ENCODE measurements around the gene AP2A2.

AP2A2 gene

DNA sequence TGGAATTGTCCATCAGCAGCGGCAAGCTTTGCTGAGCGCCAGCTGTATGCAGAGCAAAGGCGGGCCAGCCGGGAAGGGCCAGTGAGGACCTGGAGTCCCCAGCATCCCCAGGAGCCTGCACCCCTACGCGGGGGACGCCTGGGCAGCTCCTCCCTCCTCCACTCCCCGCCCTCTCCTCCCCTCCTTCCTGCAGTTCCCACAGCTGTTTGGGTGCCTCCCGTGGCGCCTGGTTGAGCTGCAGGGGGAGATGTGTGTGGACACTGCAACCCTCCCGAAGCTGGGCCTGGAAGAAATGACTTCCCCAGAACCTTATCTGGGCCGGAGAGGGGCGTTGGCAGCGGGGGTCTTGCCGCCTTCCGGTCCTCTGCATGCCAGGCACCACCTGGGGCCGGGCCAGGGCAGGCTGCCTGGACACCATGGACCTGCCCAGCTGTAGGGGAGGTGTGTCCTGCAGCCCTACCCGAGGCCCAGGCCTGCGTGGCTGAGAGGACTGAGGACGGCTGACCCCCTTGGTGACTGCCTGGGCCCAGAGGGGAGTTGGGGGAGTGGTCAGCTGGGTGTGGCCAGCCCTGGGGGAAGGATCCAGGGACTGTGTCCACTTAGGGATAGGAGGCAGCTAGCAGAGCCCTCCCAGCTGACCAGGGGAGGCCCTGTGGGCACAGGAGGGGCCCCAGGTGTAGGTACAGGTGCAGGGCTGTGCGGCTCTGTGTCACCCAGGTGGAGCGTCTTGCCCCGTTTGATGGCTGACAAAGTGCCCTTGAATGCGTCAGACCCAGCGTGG is 127.6 kb downstream of the AP2A2 start:
- TF ChIP-seq, protein P1, sequence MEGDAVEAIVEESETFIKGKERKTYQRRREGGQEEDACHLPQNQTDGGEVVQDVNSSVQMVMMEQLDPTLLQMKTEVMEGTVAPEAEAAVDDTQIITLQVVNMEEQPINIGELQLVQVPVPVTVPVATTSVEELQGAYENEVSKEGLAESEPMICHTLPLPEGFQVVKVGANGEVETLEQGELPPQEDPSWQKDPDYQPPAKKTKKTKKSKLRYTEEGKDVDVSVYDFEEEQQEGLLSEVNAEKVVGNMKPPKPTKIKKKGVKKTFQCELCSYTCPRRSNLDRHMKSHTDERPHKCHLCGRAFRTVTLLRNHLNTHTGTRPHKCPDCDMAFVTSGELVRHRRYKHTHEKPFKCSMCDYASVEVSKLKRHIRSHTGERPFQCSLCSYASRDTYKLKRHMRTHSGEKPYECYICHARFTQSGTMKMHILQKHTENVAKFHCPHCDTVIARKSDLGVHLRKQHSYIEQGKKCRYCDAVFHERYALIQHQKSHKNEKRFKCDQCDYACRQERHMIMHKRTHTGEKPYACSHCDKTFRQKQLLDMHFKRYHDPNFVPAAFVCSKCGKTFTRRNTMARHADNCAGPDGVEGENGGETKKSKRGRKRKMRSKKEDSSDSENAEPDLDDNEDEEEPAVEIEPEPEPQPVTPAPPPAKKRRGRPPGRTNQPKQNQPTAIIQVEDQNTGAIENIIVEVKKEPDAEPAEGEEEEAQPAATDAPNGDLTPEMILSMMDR (IDR thresholded peaks at IDR 0.05; ENCODE audit: low read depth, low read length, poor library complexity, severe bottlenecking): no peak
- no peak for TF ChIP-seq EZH2phosphoT487 (IDR thresholded peaks at IDR 0.05; ENCODE audit: borderline replicate concordance, low read length)

DNA sequence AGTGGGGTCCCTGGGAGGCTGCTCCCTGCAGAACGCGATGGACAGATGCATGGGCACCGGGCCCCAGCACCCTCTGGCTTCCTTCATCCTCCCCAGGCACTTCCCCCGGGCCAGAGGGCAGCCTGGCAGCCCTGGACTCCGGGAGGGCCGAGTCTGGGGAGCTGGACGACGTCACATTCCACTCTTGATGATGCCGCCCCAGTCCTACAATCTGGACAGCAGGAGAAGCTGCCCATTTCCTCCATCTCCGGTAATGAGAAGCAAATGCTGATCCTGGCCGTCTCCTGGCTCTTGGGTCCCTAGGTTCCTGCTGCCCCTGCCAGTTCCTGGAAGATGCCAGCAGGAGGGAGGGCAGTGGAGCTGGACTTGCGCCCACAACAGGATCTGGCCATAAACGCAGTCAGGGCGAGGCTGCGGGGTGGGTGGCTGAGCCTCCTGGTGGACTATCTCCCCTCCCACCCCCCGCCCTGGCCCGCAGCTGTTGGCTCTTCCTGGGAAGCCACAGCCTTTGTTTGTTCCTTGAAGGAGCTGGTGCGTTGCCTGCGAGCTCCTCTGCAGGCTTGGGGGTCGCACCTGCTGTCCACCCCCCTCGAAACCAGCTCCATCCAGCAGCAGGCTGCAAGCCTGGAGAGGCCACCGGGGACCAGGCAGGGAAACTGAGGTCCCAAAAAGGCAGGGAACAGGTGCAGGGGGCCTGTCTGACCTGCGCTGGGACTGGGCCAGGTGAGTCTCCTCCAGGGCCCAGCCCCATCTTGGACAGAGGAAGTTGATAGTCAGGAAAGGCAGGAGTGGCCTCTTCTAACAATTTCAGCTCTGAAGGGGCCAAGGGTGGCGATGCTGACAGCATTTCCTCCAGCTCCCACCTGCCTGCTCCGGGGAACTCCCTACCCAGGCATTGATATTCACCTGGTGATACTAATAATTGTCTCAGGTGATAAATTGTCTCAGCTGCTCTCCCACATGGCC is 128.8 kb downstream of the AP2A2 start:
- no peaks in the 10 kb centered on the region for H3K27me3 ChIP-seq (ENCODE audit: control insufficient read depth, low read length)
- H3K9me3 ChIP-seq (ENCODE audit: control insufficient read depth, insufficient read depth, low read length): no peaks in the 10 kb centered on the region
- no peak overlapping the region for H3K27ac ChIP-seq (ENCODE audit: low read depth, low read length)
- H3K4me3 ChIP-seq (ENCODE audit: low read length): no peak overlapping the region
- H3K4me1 ChIP-seq (ENCODE audit: control insufficient read depth, low read length): 0 out of 2 replicates have a peak, but pooled peaks cover 4% of the 10 kb centered on the region
- no peaks in the 10 kb centered on the region for H4K20me1 ChIP-seq (ENCODE audit: control insufficient read depth, insufficient read depth, low read depth, low read length)
- no peak overlapping the region for H3K4me2 ChIP-seq (ENCODE audit: low read length)
- TF ChIP-seq, protein P1 (IDR thresholded peaks at IDR 0.05; ENCODE audit: low read depth, low read length, poor library complexity, severe bottlenecking): no peak
- no peak for TF ChIP-seq EZH2phosphoT487 (IDR thresholded peaks at IDR 0.05; ENCODE audit: borderline replicate concordance, low read length)
- no peaks in the 10 kb centered on the region for H3F3A ChIP-seq (ENCODE audit: control insufficient read depth, insufficient read depth)
- no peaks in the 10 kb centered on the region for H3K36me3 ChIP-seq (ENCODE audit: control insufficient read depth, low read length)
- no peaks in the 10 kb centered on the region for H3K9me2 ChIP-seq (replicated peaks; ENCODE audit: control insufficient read depth, low read length)
- no peaks in the 10 kb centered on the region for H3K79me2 ChIP-seq (ENCODE audit: control insufficient read depth, low read length)

More for the DNA sequence above, 127.6 kb downstream of the AP2A2 start:
- H3K79me2 ChIP-seq (ENCODE audit: control insufficient read depth, low read length): no peaks in the 10 kb centered on the region
- H3K36me3 ChIP-seq (ENCODE audit: control insufficient read depth, low read length): no peaks in the 10 kb centered on the region
- H3K4me2 ChIP-seq (ENCODE audit: low read length): no peak overlapping the region
- no peak overlapping the region for H3K4me3 ChIP-seq (ENCODE audit: low read length)
- H3F3A ChIP-seq (ENCODE audit: control insufficient read depth, insufficient read depth): no peaks in the 10 kb centered on the region
- no peaks in the 10 kb centered on the region for H4K20me1 ChIP-seq (ENCODE audit: control insufficient read depth, insufficient read depth, low read depth, low read length)
- no peak overlapping the region for H3K27ac ChIP-seq (ENCODE audit: low read depth, low read length)
- no peaks in the 10 kb centered on the region for H3K9me3 ChIP-seq (ENCODE audit: control insufficient read depth, insufficient read depth, low read length)
- H3K4me1 ChIP-seq (ENCODE audit: control insufficient read depth, low read length): 0 out of 2 replicates have a peak, but pooled peaks cover 4% of the 10 kb centered on the region
- H3K27me3 ChIP-seq (ENCODE audit: control insufficient read depth, low read length): no peaks in the 10 kb centered on the region
- no peaks in the 10 kb centered on the region for H3K9me2 ChIP-seq (replicated peaks; ENCODE audit: control insufficient read depth, low read length)

DNA sequence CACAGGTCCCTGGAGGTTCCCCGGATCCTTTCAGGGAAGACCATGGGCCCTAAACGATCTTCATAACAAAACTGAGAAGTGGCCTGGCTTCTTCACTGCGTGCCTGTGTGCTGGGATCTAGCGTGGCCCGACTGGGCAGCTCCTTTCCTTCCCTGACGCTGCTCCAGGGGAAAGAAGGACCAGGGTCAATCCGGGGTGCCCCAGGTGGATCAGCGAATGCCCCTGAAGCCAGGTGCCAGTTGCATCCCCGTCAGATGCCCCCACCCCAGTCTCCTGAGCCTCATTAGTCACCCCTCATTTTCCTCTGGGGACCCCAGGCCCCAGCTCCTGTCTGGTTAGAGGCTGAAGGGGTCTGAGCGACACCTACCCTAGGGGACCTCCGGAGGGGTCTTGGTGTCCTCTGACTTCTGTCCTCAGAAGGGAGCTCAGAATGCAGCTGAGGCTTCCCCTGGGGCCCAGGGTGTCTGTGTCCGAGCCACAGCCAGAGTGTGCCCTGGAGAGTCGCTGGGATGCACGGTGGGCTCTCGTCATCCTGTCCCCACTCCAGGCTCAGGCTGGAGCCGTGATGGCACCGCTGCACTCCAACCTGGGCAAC is 129.5 kb downstream of the AP2A2 start:
- H3K79me2 ChIP-seq (ENCODE audit: control insufficient read depth, low read length): no peaks in the 10 kb centered on the region
- H3F3A ChIP-seq (ENCODE audit: control insufficient read depth, insufficient read depth): no peaks in the 10 kb centered on the region
- no peaks in the 10 kb centered on the region for H3K36me3 ChIP-seq (ENCODE audit: control insufficient read depth, low read length)
- no peak overlapping the region for H3K4me2 ChIP-seq (ENCODE audit: low read length)
- no peak overlapping the region for H3K4me3 ChIP-seq (ENCODE audit: low read length)
- H3K27ac ChIP-seq (ENCODE audit: low read depth, low read length): no peak overlapping the region
- no peaks in the 10 kb centered on the region for H4K20me1 ChIP-seq (ENCODE audit: control insufficient read depth, insufficient read depth, low read depth, low read length)
- H3K27me3 ChIP-seq (ENCODE audit: control insufficient read depth, low read length): no peaks in the 10 kb centered on the region
- no peaks in the 10 kb centered on the region for H3K9me2 ChIP-seq (replicated peaks; ENCODE audit: control insufficient read depth, low read length)
- H3K9me3 ChIP-seq (ENCODE audit: control insufficient read depth, insufficient read depth, low read length): no peaks in the 10 kb centered on the region
- no peak for TF ChIP-seq EZH2phosphoT487 (IDR thresholded peaks at IDR 0.05; ENCODE audit: borderline replicate concordance, low read length)
- TF ChIP-seq, protein P1 (IDR thresholded peaks at IDR 0.05; ENCODE audit: low read depth, low read length, poor library complexity, severe bottlenecking): no peak
- 0 out of 2 replicates have a peak, but pooled peaks cover 4% of the 10 kb centered on the region for H3K4me1 ChIP-seq (ENCODE audit: control insufficient read depth, low read length)
